ENCODE data around the gene CCDC74A. TPM values are rescaled to one million over a fixed set of nuclear protein-coding genes. Genes with fewer than 3 reads are reported as not detected.
A peak's percentile ranks its signal among the peaks of the same experiment; 100 is the strongest.
"Not testable (repeated sequence)": the region's sequence is repeated elsewhere in the genome, so short reads cannot be mapped to it uniquely, and the experiment has no call there.

CCDC74A gene
- total RNA-seq (2021; ENCODE audit: unreplicated experiment) (29.9 TPM), Bru-seq, nascent RNA (percentile 43 among the genes with signal in this experiment), BruChase-seq, experiment 1, labeled RNA remaining after a 2-hour chase (percentile 56 among the genes with signal in this experiment), BruChase-seq, experiment 2, labeled RNA remaining after a 6-hour chase (percentile 60 among the genes with signal in this experiment)
- 31.6 TPM for polyA plus RNA-seq (2012; ENCODE audit: insufficient read length)
- long read RNA-seq, transcript CCDC74A-202 (8 exons, 1,298 nt): major isoform, 15 of 56 reads
- long read RNA-seq, transcript CCDC74A-201 (8 exons, 1,543 nt): minor isoform, 11 of 56 reads
- long read RNA-seq, partial matches to known transcripts: 10 of 56 reads
- long read RNA-seq, other reads (novel, unspliced or antisense): 20 of 56 reads

- H3K4me1 ChIP-seq (ENCODE audit: control insufficient read depth, insufficient read depth, low read length); H3K27me3 ChIP-seq (ENCODE audit: control insufficient read depth, insufficient read depth, low read length); in situ Hi-C loops (cut with HindIII; ENCODE audit: low pct_unique_long_range_greater_than_20kb, low sequenced_read_pairs); H3K36me3 ChIP-seq (ENCODE audit: control insufficient read depth, insufficient read depth, low read length); DNase-seq (ENCODE audit: low read depth, low spot score); CTCF ChIA-PET; BruUV-seq (replicated peaks); H3K9me3 ChIP-seq (ENCODE audit: control insufficient read depth, insufficient read depth, low read depth, low read length); intact Hi-C loops (cut with micrococcal nuclease; ENCODE audit: unreplicated experiment): not testable (repeated sequence)
- POLR2A ChIA-PET: interaction anchor here (0.7 kb wide), 1 partner anchor 527 kb away, joined by 5 read pairs; no protein-coding TSS in a partner anchor
- Histone ChIP-seq H3K27ac (ENCODE audit: low read length) (peak within 1 kb of the TSS; percentile 90), H3K4me3 (ENCODE audit: low read depth in 2 of 2, low read length in 2 of 2) (peak within 1 kb of the TSS; percentile 45 to 61)
- ATAC-seq: peak; percentile 94
Measured at GRCh38 chr2:131527131-131528001, at the start of gene CCDC74A. Gene CCDC74A, plus strand, starts transcription at chr2:131527888. Its CDS starts 83 bp downstream, at chr2:131527971.

- CTCF ChIA-PET, POLR2A ChIA-PET: not testable (repeated sequence)
Measured at GRCh38 chr2:131478074-131478849, 49.4 kb upstream of the CCDC74A start.

GRCh38 chr2:131478850-131479461 is 48.7 kb upstream of the CCDC74A start:
- DNase-seq (ENCODE audit: low read depth, low spot score); H3K36me3 ChIP-seq (ENCODE audit: control insufficient read depth, insufficient read depth, low read length); H3K9me3 ChIP-seq (ENCODE audit: control insufficient read depth, insufficient read depth, low read depth, low read length); POLR2A ChIA-PET; intact Hi-C loops (cut with micrococcal nuclease; ENCODE audit: unreplicated experiment); H3K4me1 ChIP-seq (ENCODE audit: control insufficient read depth, insufficient read depth, low read length); in situ Hi-C loops (cut with HindIII; ENCODE audit: low pct_unique_long_range_greater_than_20kb, low sequenced_read_pairs); H3K27me3 ChIP-seq (ENCODE audit: control insufficient read depth, insufficient read depth, low read length); H3K27ac ChIP-seq (ENCODE audit: low read length); ATAC-seq; CTCF ChIA-PET; BruUV-seq (replicated peaks); H3K4me3 ChIP-seq (ENCODE audit: low read depth in 2 of 2, low read length in 2 of 2): not testable (repeated sequence)

More at GRCh38 chr2:131478074-131478849, 49.4 kb upstream of the CCDC74A start:
- H3K4me1 ChIP-seq (ENCODE audit: control insufficient read depth, insufficient read depth, low read length); H3K27ac ChIP-seq (ENCODE audit: low read length); DNase-seq (ENCODE audit: low read depth, low spot score); H3K4me3 ChIP-seq (ENCODE audit: low read depth in 2 of 2, low read length in 2 of 2); BruUV-seq (replicated peaks); ATAC-seq; H3K9me3 ChIP-seq (ENCODE audit: control insufficient read depth, insufficient read depth, low read depth, low read length); in situ Hi-C loops (cut with HindIII; ENCODE audit: low pct_unique_long_range_greater_than_20kb, low sequenced_read_pairs); H3K36me3 ChIP-seq (ENCODE audit: control insufficient read depth, insufficient read depth, low read length); intact Hi-C loops (cut with micrococcal nuclease; ENCODE audit: unreplicated experiment); H3K27me3 ChIP-seq (ENCODE audit: control insufficient read depth, insufficient read depth, low read length): not testable (repeated sequence)

GRCh38 chr2:131480351-131480750 is 47.3 kb upstream of the CCDC74A start:
- in situ Hi-C loops (cut with HindIII; ENCODE audit: low pct_unique_long_range_greater_than_20kb, low sequenced_read_pairs); ATAC-seq; BruUV-seq (replicated peaks); H3K27ac ChIP-seq (ENCODE audit: low read length); H3K36me3 ChIP-seq (ENCODE audit: control insufficient read depth, insufficient read depth, low read length); H3K9me3 ChIP-seq (ENCODE audit: control insufficient read depth, insufficient read depth, low read depth, low read length); H3K27me3 ChIP-seq (ENCODE audit: control insufficient read depth, insufficient read depth, low read length); POLR2A ChIA-PET; H3K4me3 ChIP-seq (ENCODE audit: low read depth in 2 of 2, low read length in 2 of 2); intact Hi-C loops (cut with micrococcal nuclease; ENCODE audit: unreplicated experiment); DNase-seq (ENCODE audit: low read depth, low spot score); CTCF ChIA-PET; H3K4me1 ChIP-seq (ENCODE audit: control insufficient read depth, insufficient read depth, low read length): not testable (repeated sequence)

GRCh38 chr2:131482506-131483155 is 45.1 kb upstream of the CCDC74A start:
- POLR2A ChIA-PET; ATAC-seq; H3K4me3 ChIP-seq (ENCODE audit: low read depth in 2 of 2, low read length in 2 of 2): not testable (repeated sequence)

GRCh38 chr2:131483981-131484820 is 43.5 kb upstream of the CCDC74A start:
- H3K27ac ChIP-seq (ENCODE audit: low read length); H3K9me3 ChIP-seq (ENCODE audit: control insufficient read depth, insufficient read depth, low read depth, low read length); H3K4me1 ChIP-seq (ENCODE audit: control insufficient read depth, insufficient read depth, low read length); H3K4me3 ChIP-seq (ENCODE audit: low read depth in 2 of 2, low read length in 2 of 2); H3K27me3 ChIP-seq (ENCODE audit: control insufficient read depth, insufficient read depth, low read length); ATAC-seq; intact Hi-C loops (cut with micrococcal nuclease; ENCODE audit: unreplicated experiment); in situ Hi-C loops (cut with HindIII; ENCODE audit: low pct_unique_long_range_greater_than_20kb, low sequenced_read_pairs); DNase-seq (ENCODE audit: low read depth, low spot score); POLR2A ChIA-PET; H3K36me3 ChIP-seq (ENCODE audit: control insufficient read depth, insufficient read depth, low read length); CTCF ChIA-PET; BruUV-seq (replicated peaks): not testable (repeated sequence)

More at GRCh38 chr2:131482506-131483155, 45.1 kb upstream of the CCDC74A start:
- H3K9me3 ChIP-seq (ENCODE audit: control insufficient read depth, insufficient read depth, low read depth, low read length); H3K27me3 ChIP-seq (ENCODE audit: control insufficient read depth, insufficient read depth, low read length); BruUV-seq (replicated peaks); CTCF ChIA-PET; H3K36me3 ChIP-seq (ENCODE audit: control insufficient read depth, insufficient read depth, low read length); intact Hi-C loops (cut with micrococcal nuclease; ENCODE audit: unreplicated experiment); in situ Hi-C loops (cut with HindIII; ENCODE audit: low pct_unique_long_range_greater_than_20kb, low sequenced_read_pairs); H3K27ac ChIP-seq (ENCODE audit: low read length); H3K4me1 ChIP-seq (ENCODE audit: control insufficient read depth, insufficient read depth, low read length); DNase-seq (ENCODE audit: low read depth, low spot score): not testable (repeated sequence)
